Loucy (cell line): ENCODE data around the gene MYL10.

Experiments
- CTCF ChIP-seq: fragments of 200-600 bp; sonication (generic); conservative IDR thresholded peaks from 2 replicates; pipeline ENCODE4 v1.5.1; 2014; ENCODE audit warnings: mild to moderate bottlenecking, antibody characterized with exemption, low read length
- EZH2phosphoT487 ChIP-seq: fragments of 200-600 bp; IDR thresholded peaks from 2 replicates; pipeline ENCODE4 v1.6.1; 2018; ENCODE audit warnings: antibody characterized with exemption, mild to moderate bottlenecking, moderate library complexity, borderline replicate concordance

- TF ChIP-seq CTCF (no peak), EZH2phosphoT487 (no peak)
Observed at GRCh38 chr7:101667399-101667798, 38.3 kb upstream of the MYL10 start.
